Stimulated activated naive CD8-positive, alpha-beta T cell treated with anti-CD3 and anti-CD28 coated beads, Interleukin-15, Interleukin-2, amounts not matched to agents 100 ng/mL and 50 ng/mL, for 24 hours (primary cell): ENCODE results near the gene EDAR.

Experiments used
- H3K27ac Mint-ChIP-seq: one replicate; pipeline ENCODE4 v1.8.0; 2021; ENCODE audit warnings: mild to moderate bottlenecking, mixed read lengths
- H3K27me3 Mint-ChIP-seq: one replicate; pipeline ENCODE4 v1.8.0; 2021; ENCODE audit warnings: mixed read lengths
- H3K36me3 Mint-ChIP-seq: one replicate; pipeline ENCODE4 v1.8.0; 2021; ENCODE audit warnings: low read depth, mixed read lengths
- H3K4me1 Mint-ChIP-seq: one replicate; pipeline ENCODE4 v1.8.0; 2021; ENCODE audit warnings: low read depth, mixed read lengths
- H3K4me3 Mint-ChIP-seq: one replicate; pipeline ENCODE4 v1.8.0; 2021; ENCODE audit warnings: mild to moderate bottlenecking, mixed read lengths
- H3K9me3 Mint-ChIP-seq: one replicate; pipeline ENCODE4 v1.8.0; 2021; ENCODE audit warnings: mixed read lengths

Gene EDAR

DNA sequence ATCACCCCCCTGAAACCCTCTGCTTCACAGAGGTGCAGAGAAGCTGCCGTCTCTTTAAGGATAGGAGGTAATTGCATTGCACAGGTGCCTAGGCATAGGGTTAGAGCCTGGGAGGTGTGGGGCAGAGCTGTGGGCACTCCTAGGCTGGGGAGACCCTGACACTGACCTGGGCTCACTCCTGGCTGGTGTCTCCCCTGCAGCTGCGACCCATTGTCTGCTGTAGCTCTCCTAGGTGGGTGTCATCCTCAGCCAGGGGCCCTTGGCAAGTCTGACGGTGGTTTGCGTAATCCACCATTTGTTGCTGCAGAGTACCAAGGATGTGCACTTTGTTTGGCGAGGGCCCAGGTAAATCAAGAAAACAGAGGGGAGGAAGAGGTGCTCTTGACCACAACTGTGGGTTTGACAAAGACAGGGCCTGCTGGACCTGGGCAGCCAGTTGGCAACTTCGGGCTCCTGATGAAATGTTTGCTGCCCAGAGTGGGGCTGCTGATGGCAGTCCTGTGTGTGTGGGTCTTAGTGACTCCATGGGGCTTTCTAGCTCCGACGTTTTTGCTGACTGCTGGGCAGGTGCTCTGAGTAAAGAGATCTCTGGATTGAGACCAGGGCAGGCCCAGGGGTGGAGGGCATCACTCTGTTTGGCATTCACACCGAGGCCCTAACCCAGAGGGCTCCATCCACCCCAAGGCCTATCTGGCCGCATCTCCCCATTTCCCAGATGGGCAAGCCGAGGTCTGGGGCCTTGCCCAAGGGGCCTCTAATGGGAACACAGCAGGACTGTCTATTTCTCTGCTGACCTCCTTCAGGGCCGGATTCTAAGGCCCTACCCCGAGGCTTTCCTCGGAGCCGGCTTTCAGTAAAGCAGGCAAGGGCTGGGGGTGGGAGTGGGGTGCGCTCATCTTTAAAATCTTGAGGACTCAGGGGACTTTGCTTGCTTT, 67.7 kb downstream of the EDAR start:
- H3K9me3 Mint-ChIP-seq: no peaks in the 10 kb centered on the region
- H3K27me3 Mint-ChIP-seq: no peaks in the 10 kb centered on the region
- H3K4me1 Mint-ChIP-seq: no peaks in the 10 kb centered on the region
- H3K36me3 Mint-ChIP-seq: no peaks in the 10 kb centered on the region
- H3K27ac Mint-ChIP-seq: no peak overlapping the region
- H3K4me3 Mint-ChIP-seq: no peak overlapping the region

DNA sequence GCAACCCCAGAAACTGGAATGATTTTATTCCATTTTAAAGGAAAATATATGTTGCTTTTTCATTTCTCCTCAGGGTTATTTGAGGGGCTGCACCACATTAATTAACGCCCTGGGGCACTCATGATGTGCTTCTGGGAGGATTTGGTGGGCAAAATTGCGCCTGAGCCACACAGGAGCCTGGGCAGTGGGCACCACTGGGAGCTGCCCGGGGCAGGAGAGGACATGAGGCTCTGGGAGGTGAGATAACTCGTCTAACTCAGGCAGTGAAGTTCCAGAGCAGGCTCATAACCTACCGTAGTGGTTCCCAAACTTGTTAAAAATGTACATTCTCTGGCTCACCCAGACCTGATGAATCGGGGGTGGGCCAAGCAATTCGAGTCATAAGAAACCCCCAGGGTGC, 68.3 kb downstream of the EDAR start:
- Mint-ChIP-seq H3K27ac (no peak overlapping the region), H3K27me3 (no peaks in the 10 kb centered on the region), H3K4me1 (no peaks in the 10 kb centered on the region), H3K36me3 (no peaks in the 10 kb centered on the region), H3K4me3 (no peak overlapping the region), H3K9me3 (no peaks in the 10 kb centered on the region)

DNA sequence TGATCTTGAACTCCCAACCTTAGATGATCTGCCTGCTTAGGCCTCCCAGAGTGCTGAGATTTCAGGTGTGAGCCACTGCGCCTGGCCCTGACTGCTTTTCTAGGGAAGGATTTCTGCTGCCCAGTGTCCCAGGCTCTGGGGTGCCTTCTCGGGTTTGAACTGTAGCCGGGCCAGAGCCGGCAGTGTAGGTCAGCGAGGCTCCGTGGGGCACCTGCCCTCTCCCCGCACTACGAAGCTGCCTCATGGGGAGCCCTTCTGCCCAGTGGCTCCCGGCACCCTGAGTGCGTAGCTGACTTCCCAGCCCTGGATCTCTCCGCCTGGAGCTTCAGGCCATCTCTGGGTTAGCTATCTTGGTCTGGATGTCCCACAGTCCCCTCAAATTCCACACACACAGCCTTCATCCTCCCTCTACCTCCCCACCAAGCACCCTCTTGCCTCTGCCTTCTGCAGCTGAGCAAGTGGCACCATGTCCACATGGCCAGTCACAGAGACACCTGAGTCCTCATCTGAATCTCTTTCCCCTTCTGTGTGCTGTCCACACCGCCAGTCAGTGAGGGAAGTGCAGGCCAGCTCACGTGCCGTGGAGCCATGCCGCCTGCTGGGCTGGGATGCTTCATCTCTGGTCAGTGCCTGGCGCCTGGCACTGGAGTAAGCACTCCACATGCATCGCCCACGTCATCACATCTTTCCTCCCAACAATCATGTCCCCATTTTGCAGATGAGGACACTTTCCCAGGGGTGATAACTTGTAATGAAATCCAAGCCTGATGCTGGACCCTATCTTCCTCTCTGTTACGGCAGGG, 69.2 kb downstream of the EDAR start:
- no peaks in the 10 kb centered on the region for H3K4me1 Mint-ChIP-seq
- no peaks in the 10 kb centered on the region for H3K9me3 Mint-ChIP-seq
- H3K36me3 Mint-ChIP-seq: no peaks in the 10 kb centered on the region
- H3K27me3 Mint-ChIP-seq: no peaks in the 10 kb centered on the region
- H3K27ac Mint-ChIP-seq: no peak overlapping the region
- H3K4me3 Mint-ChIP-seq: no peak overlapping the region

DNA sequence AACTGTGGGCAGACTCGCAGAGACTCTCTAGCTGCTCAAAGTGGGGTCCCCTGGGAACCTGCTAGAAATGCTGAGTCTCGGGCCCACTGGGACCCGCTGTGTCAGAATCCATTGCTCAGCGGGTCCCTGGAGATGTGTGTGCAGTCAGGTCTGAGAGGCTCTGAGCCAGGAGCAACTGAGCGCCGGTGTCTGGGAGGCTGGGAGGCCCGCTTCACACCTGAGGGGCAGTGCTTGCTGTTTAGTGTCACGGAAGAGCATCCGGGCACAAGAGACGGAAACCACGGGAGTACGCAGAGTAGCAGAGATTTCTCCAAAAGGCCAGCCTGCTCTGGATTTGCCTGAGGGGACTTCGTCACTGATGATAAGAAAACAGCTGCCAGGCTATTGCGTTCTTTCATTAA, 70.1 kb downstream of the EDAR start:
- H3K4me1 Mint-ChIP-seq: no peaks in the 10 kb centered on the region
- no peak overlapping the region for H3K4me3 Mint-ChIP-seq
- no peak overlapping the region for H3K27ac Mint-ChIP-seq
- no peaks in the 10 kb centered on the region for H3K9me3 Mint-ChIP-seq
- H3K27me3 Mint-ChIP-seq: no peaks in the 10 kb centered on the region
- H3K36me3 Mint-ChIP-seq: no peaks in the 10 kb centered on the region

- Mint-ChIP-seq H3K9me3 (no peaks in the 10 kb centered on the region), H3K4me1 (no peaks in the 10 kb centered on the region), H3K27ac (no peak overlapping the region), H3K36me3 (no peaks in the 10 kb centered on the region), H3K4me3 (no peak overlapping the region), H3K27me3 (no peaks in the 10 kb centered on the region)
Observed at GRCh38 chr2:108918156-108918874, 70.7 kb downstream of the EDAR start.

GRCh38 chr2:108917526-108917925, 71.5 kb downstream of the EDAR start:
- no peak overlapping the region for H3K4me3 Mint-ChIP-seq
- H3K9me3 Mint-ChIP-seq: no peaks in the 10 kb centered on the region
- H3K27me3 Mint-ChIP-seq: no peaks in the 10 kb centered on the region
- no peaks in the 10 kb centered on the region for H3K4me1 Mint-ChIP-seq
- no peaks in the 10 kb centered on the region for H3K36me3 Mint-ChIP-seq
- no peak overlapping the region for H3K27ac Mint-ChIP-seq

- no peaks in the 10 kb centered on the region for H3K36me3 Mint-ChIP-seq
- no peaks in the 10 kb centered on the region for H3K27me3 Mint-ChIP-seq
- no peak overlapping the region for H3K27ac Mint-ChIP-seq
- H3K4me1 Mint-ChIP-seq: no peaks in the 10 kb centered on the region
- H3K9me3 Mint-ChIP-seq: no peaks in the 10 kb centered on the region
- H3K4me3 Mint-ChIP-seq: no peak overlapping the region
Observed at GRCh38 chr2:108916796-108917421, 72.1 kb downstream of the EDAR start.

- Mint-ChIP-seq H3K4me1 (no peaks in the 10 kb centered on the region), H3K9me3 (no peaks in the 10 kb centered on the region), H3K36me3 (no peaks in the 10 kb centered on the region), H3K27me3 (no peaks in the 10 kb centered on the region), H3K27ac (no peak overlapping the region), H3K4me3 (no peak overlapping the region)
Observed at GRCh38 chr2:108916122-108916795, 72.8 kb downstream of the EDAR start.

- Mint-ChIP-seq H3K4me3 (no peak overlapping the region), H3K27me3 (no peaks in the 10 kb centered on the region), H3K4me1 (no peaks in the 10 kb centered on the region), H3K36me3 (no peaks in the 10 kb centered on the region), H3K9me3 (no peaks in the 10 kb centered on the region), H3K27ac (no peak overlapping the region)
Observed at GRCh38 chr2:108912629-108912902, 76.5 kb downstream of the EDAR start.

DNA sequence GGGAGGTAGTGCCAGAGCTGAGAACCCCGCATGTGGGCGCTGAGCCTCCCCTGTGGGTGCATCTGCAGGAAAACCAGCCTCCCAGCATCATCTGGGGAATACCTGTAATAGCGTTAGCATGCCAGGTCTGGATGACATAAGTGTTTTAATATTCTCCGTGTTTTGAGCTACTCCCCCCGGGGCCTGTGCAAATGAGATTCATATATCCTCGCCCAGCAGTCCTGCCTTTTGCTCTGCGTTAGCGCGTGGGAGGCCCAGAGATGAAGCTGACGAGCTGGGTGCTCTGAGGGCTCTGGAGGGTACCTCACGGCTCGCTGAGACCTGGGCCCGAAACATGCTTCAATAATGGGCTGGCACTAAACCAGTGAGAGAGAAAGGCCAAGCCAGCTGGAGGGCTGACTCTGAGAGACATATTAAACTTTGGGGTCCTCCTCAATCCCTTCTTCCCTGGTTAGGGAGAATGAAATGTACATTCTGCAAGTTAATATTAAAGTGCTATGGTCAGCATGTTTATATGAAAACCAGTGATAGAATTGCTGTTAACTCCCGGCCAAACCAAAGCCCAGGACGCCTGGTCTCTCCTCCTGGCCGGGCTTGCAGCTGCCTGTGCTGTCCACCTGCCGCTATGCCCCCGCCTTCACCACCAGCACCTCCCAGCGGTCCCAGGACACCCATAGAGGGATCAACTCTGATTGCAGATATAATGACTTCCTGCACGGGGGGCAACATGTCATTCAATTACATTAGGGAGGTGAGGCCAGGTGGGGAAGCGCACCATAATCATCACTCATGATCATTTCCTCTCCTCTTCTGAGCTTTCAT, 77.0 kb downstream of the EDAR start:
- no peak overlapping the region for H3K27ac Mint-ChIP-seq
- H3K36me3 Mint-ChIP-seq: no peaks in the 10 kb centered on the region
- H3K9me3 Mint-ChIP-seq: no peaks in the 10 kb centered on the region
- H3K27me3 Mint-ChIP-seq: no peaks in the 10 kb centered on the region
- H3K4me1 Mint-ChIP-seq: no peaks in the 10 kb centered on the region
- H3K4me3 Mint-ChIP-seq: no peak overlapping the region

GRCh38 chr2:108911401-108911800, 77.6 kb downstream of the EDAR start:
- no peaks in the 10 kb centered on the region for H3K27me3 Mint-ChIP-seq
- no peaks in the 10 kb centered on the region for H3K4me1 Mint-ChIP-seq
- H3K4me3 Mint-ChIP-seq: no peak overlapping the region
- H3K36me3 Mint-ChIP-seq: no peaks in the 10 kb centered on the region
- no peaks in the 10 kb centered on the region for H3K9me3 Mint-ChIP-seq
- H3K27ac Mint-ChIP-seq: no peak overlapping the region

GRCh38 chr2:108910541-108911396, 78.3 kb downstream of the EDAR start:
- H3K9me3 Mint-ChIP-seq: no peaks in the 10 kb centered on the region
- no peaks in the 10 kb centered on the region for H3K4me1 Mint-ChIP-seq
- no peak overlapping the region for H3K27ac Mint-ChIP-seq
- no peaks in the 10 kb centered on the region for H3K36me3 Mint-ChIP-seq
- no peaks in the 10 kb centered on the region for H3K27me3 Mint-ChIP-seq
- H3K4me3 Mint-ChIP-seq: no peak overlapping the region

GRCh38 chr2:108910011-108910431, 79.0 kb downstream of the EDAR start:
- no peaks in the 10 kb centered on the region for H3K4me1 Mint-ChIP-seq
- H3K4me3 Mint-ChIP-seq: no peak overlapping the region
- H3K27me3 Mint-ChIP-seq: no peaks in the 10 kb centered on the region
- no peak overlapping the region for H3K27ac Mint-ChIP-seq
- no peaks in the 10 kb centered on the region for H3K9me3 Mint-ChIP-seq
- no peaks in the 10 kb centered on the region for H3K36me3 Mint-ChIP-seq
